ENCODE data around the gene BMPER. TPM values are rescaled to one million over a fixed set of nuclear protein-coding genes. Genes with fewer than 3 reads are reported as not detected.

The BMPER gene
- total and polyA plus RNA-seq, 12 donors: 0.29 to 1.9 (median 0.85) TPM; not detected in 2

- 67 to 74% (median 68%) methylated on average over 8 of the region's 8 CpGs for WGBS, 4 donors
- Histone ChIP-seq H3K36me3 (replicated peaks in 1 of 2) (no peaks in the 10 kb centered on the region), H3K9me3 (replicated peaks in 1 of 3) (no peaks in the 10 kb centered on the region), H3K4me1 (replicated peaks in 1 of 2) (no peaks in the 10 kb centered on the region), H3K27ac (no peak overlapping the region), H3K4me3 (no peak overlapping the region), H3K27me3 (no peaks in the 10 kb centered on the region)
- TF ChIP-seq POLR2A (IDR thresholded peaks at IDR 0.05): no peak
- TF ChIP-seq CTCF (IDR thresholded peaks at IDR 0.05): no peak
- DNase-seq: no peak
- intact Hi-C loops (cut with DNase I): no loop called here
These were observed 74.5 kb downstream of the BMPER start for GRCh38 chr7:33979807-33980355.

- Histone ChIP-seq H3K36me3 (replicated peaks in 1 of 2) (no peaks in the 10 kb centered on the region), H3K27ac (no peak overlapping the region), H3K4me3 (no peak overlapping the region), H3K27me3 (no peaks in the 10 kb centered on the region), H3K4me1 (replicated peaks in 1 of 2) (no peaks in the 10 kb centered on the region), H3K9me3 (replicated peaks in 1 of 3) (no peaks in the 10 kb centered on the region)
- TF ChIP-seq CTCF (IDR thresholded peaks at IDR 0.05) (no peak), POLR2A (IDR thresholded peaks at IDR 0.05) (no peak)
- intact Hi-C loops (cut with DNase I): no loop called here
- DNase-seq: no peak
- 80 to 85% (median 83%) methylated on average over 3 of the region's 3 CpGs for WGBS, 4 donors
These were observed 75.9 kb downstream of the BMPER start for GRCh38 chr7:33981226-33981625.

GRCh38 chr7:33981671-33982424 lies 76.5 kb downstream of the BMPER start:
- Histone ChIP-seq H3K27ac (no peak overlapping the region), H3K4me3 (no peak overlapping the region), H3K4me1 (replicated peaks in 1 of 2) (no peaks in the 10 kb centered on the region), H3K9me3 (replicated peaks in 1 of 3) (no peaks in the 10 kb centered on the region), H3K27me3 (no peaks in the 10 kb centered on the region), H3K36me3 (replicated peaks in 1 of 2) (no peaks in the 10 kb centered on the region)
- no peak for DNase-seq
- intact Hi-C loops (cut with DNase I): no loop called here
- TF ChIP-seq POLR2A (IDR thresholded peaks at IDR 0.05): no peak
- no peak for TF ChIP-seq CTCF (IDR thresholded peaks at IDR 0.05)
- WGBS, 4 donors: 56 to 74% (median 66%) methylated on average over 5 of the region's 5 CpGs

GRCh38 chr7:33982425-33982786 lies 77.1 kb downstream of the BMPER start:
- 29 to 64% (median 56%) methylated on average over 2 of the region's 2 CpGs for WGBS, 4 donors
- no peaks in the 10 kb centered on the region for H3K9me3 ChIP-seq (replicated peaks in 1 of 3)
- TF ChIP-seq POLR2A (IDR thresholded peaks at IDR 0.05): no peak
- peak in 2 of 6 experiments; percentile 22 to 37 for TF ChIP-seq CTCF (IDR thresholded peaks at IDR 0.05)
- H3K4me1 ChIP-seq (replicated peaks in 1 of 2): no peaks in the 10 kb centered on the region
- H3K27ac ChIP-seq: no peak overlapping the region
- no peak for DNase-seq
- intact Hi-C loops (cut with DNase I): no loop called here
- no peaks in the 10 kb centered on the region for H3K27me3 ChIP-seq
- no peaks in the 10 kb centered on the region for H3K36me3 ChIP-seq (replicated peaks in 1 of 2)
- no peak overlapping the region for H3K4me3 ChIP-seq

Measured in adrenal gland (tissue), 12 donors.